K562 (cell line): ENCODE data around the gene AARS1. TPM values are rescaled to one million over a fixed set of nuclear protein-coding genes. Genes with fewer than 3 reads are reported as not detected.

Source experiments
- BACH1 ChIP-seq: fragments of 200-800 bp; sonication (Bioruptor generic); IDR thresholded peaks from 2 replicates; pipeline ENCODE4 v1.6.1; 2016; ENCODE audit warnings: missing genetic modification characterization, missing compliant biosample characterization
- BCLAF1 ChIP-seq, 2 experiments: fragments of 450-650 bp in 1 of 2; IDR thresholded peaks; 2 replicates each; pipeline ENCODE4 v1.6.1; 2011 to 2017; ENCODE audit warnings: low read depth in 2 of 2, antibody characterized with exemption in 1 of 2, borderline replicate concordance in 1 of 2, low read length in 1 of 2, mild to moderate bottlenecking in 1 of 2, mixed read lengths in 1 of 2; ENCODE audit not compliant: control insufficient read depth in 1 of 2
- BRCA1 ChIP-seq, 2 experiments: fragments of 450-650 bp in 1 of 2; sonication (generic) in 1 of 2; formaldehyde crosslinking in 1 of 2; IDR thresholded peaks; 2 replicates each; pipeline versions ENCODE4 v1.5.0 to v1.6.1; 2017 to 2020; ENCODE audit warnings: mild to moderate bottlenecking in 1 of 2, missing genetic modification reagents in 1 of 2
- MAFF ChIP-seq: IDR thresholded peaks from 2 replicates; pipeline ENCODE4 v1.6.1; 2012; ENCODE audit warnings: low read length, improper control_type of control experiment
- NR1H2 ChIP-seq: sonication (generic); formaldehyde crosslinking; IDR thresholded peaks from 2 replicates; pipeline ENCODE4 v1.4.0; 2020; ENCODE audit warnings: mild to moderate bottlenecking, missing genetic modification reagents
- POLR2B ChIP-seq: fragments of 450-650 bp; IDR thresholded peaks from 2 replicates; pipeline ENCODE4 v1.6.1; 2018; ENCODE audit warnings: low read depth; ENCODE audit not compliant: partially characterized antibody
- RFX5 ChIP-seq: IDR thresholded peaks from 2 replicates; pipeline ENCODE4 v1.6.1; 2011; ENCODE audit warnings: low read depth, mild to moderate bottlenecking, improper control_type of control experiment, low read length
- SAP30 ChIP-seq: fragments of 200-600 bp; sonication (generic); IDR thresholded peaks from 2 replicates; pipeline ENCODE4 v1.6.1; 2012; ENCODE audit warnings: borderline replicate concordance, low read depth, mild to moderate bottlenecking, moderate library complexity, low read length, control low read depth, inconsistent platforms; ENCODE audit not compliant: insufficient read depth, poor library complexity, severe bottlenecking
- SIX5 ChIP-seq, 2 experiments: IDR thresholded peaks; 2 replicates each; pipeline ENCODE4 v1.6.1; 2011; ENCODE audit warnings: low read length in 2 of 2, borderline replicate concordance in 1 of 2, low read depth in 1 of 2, mild to moderate bottlenecking in 1 of 2, moderate library complexity in 1 of 2; ENCODE audit not compliant: insufficient read depth in 1 of 2
- SMARCA5 ChIP-seq: fragments of 450-650 bp; IDR thresholded peaks from 2 replicates; pipeline ENCODE4 v1.6.1; 2016
- TAF9B ChIP-seq: fragments of 450-650 bp; IDR thresholded peaks from 2 replicates; pipeline ENCODE4 v1.6.1; 2018; ENCODE audit warnings: mild to moderate bottlenecking; ENCODE audit not compliant: partially characterized antibody
- VEZF1 ChIP-seq: fragments of 200-800 bp; sonication (Bioruptor generic); IDR thresholded peaks from 2 replicates; pipeline ENCODE4 v1.6.1; 2017; ENCODE audit warnings: missing genetic modification characterization, missing compliant biosample characterization
- ZBTB49 ChIP-seq: sonication (generic); formaldehyde crosslinking; IDR thresholded peaks from 2 replicates; pipeline ENCODE4 v1.8.0; 2022; ENCODE audit warnings: missing genetic modification reagents, mild to moderate bottlenecking, borderline replicate concordance
- ZKSCAN1 ChIP-seq: fragments of 150-350 bp; IDR thresholded peaks from 2 replicates; pipeline ENCODE4 v1.6.1; 2016; ENCODE audit warnings: low read depth, low read length
- ZNF232 ChIP-seq: sonication (generic); formaldehyde crosslinking; IDR thresholded peaks from 2 replicates; pipeline ENCODE4 v1.8.0; 2022; ENCODE audit warnings: mild to moderate bottlenecking, missing genetic modification reagents
- ZNF699 ChIP-seq: fragments of 250-450 bp; sonication (Bioruptor Pico); IDR thresholded peaks from 2 replicates; pipeline ENCODE4 v1.8.0; 2021; ENCODE audit warnings: mild to moderate bottlenecking, moderate library complexity; ENCODE audit not compliant: insufficient replicate concordance
- ZNF740 ChIP-seq, 3 experiments: fragments of 200-800 bp in 1 of 3; sonication (Bioruptor generic) in 1 of 3; sonication (generic) in 1 of 3; formaldehyde crosslinking in 1 of 3; IDR thresholded peaks; 2 replicates each; pipeline versions ENCODE4 v1.6.1 to v1.8.0; 2016 to 2022; ENCODE audit warnings: mild to moderate bottlenecking in 2 of 3, missing compliant biosample characterization in 2 of 3, missing genetic modification characterization in 2 of 3, missing genetic modification reagents in 1 of 3
- ZSCAN29 ChIP-seq: fragments of 450-650 bp; IDR thresholded peaks from 2 replicates; pipeline ENCODE4 v1.6.1; 2017
- polyA plus RNA-seq, 8 experiments: library from polyadenylated mRNA; depleted of rRNA in 4 of 8; stranded (reverse) in 5 of 8; unstranded in 3 of 8; fragments of >200 nt; fragmentation: Nextera tagmentation in 2 of 8; fragmentation: Illumina TruSeq in 1 of 8; extraction: Ambion mirVana in 2 of 8; extraction: Trizol in 1 of 8; gene quantifications; 2 replicates each; pipeline versions ENCODE4 v1.2.1 to v1.2.3, GENCODE V29; 2011 to 2014; ENCODE audit warnings: inconsistent platforms in 1 of 8, missing spikeins in 1 of 8
- total RNA-seq, 7 experiments: library from RNA; depleted of rRNA in 6 of 7; stranded (reverse); fragments of >200 nt in 6 of 7; fragmentation: Illumina TruSeq in 2 of 7; extraction: Trizol in 2 of 7; gene quantifications; 2 replicates each; pipeline versions ENCODE4 v1.2.1 to v1.2.3, GENCODE V29; 2011 to 2021; ENCODE audit warnings: low replicate concordance in 1 of 7

The AARS1 gene
- total and polyA plus RNA-seq, 9 of the 15 experiments (the other 6 are each of a cell fraction or from before 2014, with no cell fraction given), result 50.1 to 235 (median 174) TPM

GRCh38 chr16:70251629-70252354, 37.5 kb downstream of the AARS1 start, which contains the start of gene EXOSC6 (continued):
- TF ChIP-seq SIX5 (IDR thresholded peaks at IDR 0.05; ENCODE audit: borderline replicate concordance in 1 of 2, insufficient read depth in 1 of 2, low read depth in 1 of 2, low read length in 2 of 2) (peak in 1 of 2 experiments; percentile 15; a peak in 1 of 4 replicates), NR1H2 (no peak; the same call in 1 of the 2 replicates), BRCA1 (IDR thresholded peaks at IDR 0.05) (no peak), BRCA1 (CRISPR knock-in tag; IDR thresholded peaks at IDR 0.05) (no peak), POLR2B (peak; percentile 98), VEZF1 (CRISPR knock-in tag) (peak; percentile 65; the same call in 1 of the 2 replicates), SAP30 (no peak), ZSCAN29 (no peak), MAFF (no peak), ZBTB49 (CRISPR knock-in tag) (no peak), ZNF740 (CRISPR knock-in tag; IDR thresholded peaks at IDR 0.05) (no peak), ZNF740 (tag; IDR thresholded peaks at IDR 0.05) (no peak), BCLAF1 (IDR thresholded peaks at IDR 0.05; ENCODE audit: borderline replicate concordance in 1 of 2, control insufficient read depth in 1 of 2, low read depth in 2 of 2, low read length in 1 of 2) (peak in 1 of 2 experiments; percentile 76; a peak in 1 of 4 replicates), SMARCA5 (no peak), ZNF699 (CRISPR knock-in tag) (no peak), BACH1 (no peak), ZKSCAN1 (0 out of 2 replicates have a peak, but pooled peaks have one; percentile 51), TAF9B (no peak), ZNF232 (CRISPR knock-in tag) (no peak), RFX5 (no peak)
